Panc1 (cell line): ENCODE results near the gene THAP12. TPM values are rescaled to one million over a fixed set of nuclear protein-coding genes. Genes with fewer than 3 reads are reported as not detected.

Experiments used
- ATAC-seq: fragments of 200-7000 bp; cut with Tn5 transposase; 2 replicates; pipeline ENCODE4 v1.9.1; 2020; ENCODE audit warnings: mild to moderate bottlenecking, moderate library complexity
- BruUV-seq: library from RNA; stranded (reverse); fragments of 400-500 nt; replicated peaks from 2 replicates; lab custom pipeline; 2021; lab: Mats Ljungman, UMichigan
- CTCF ChIA-PET: fragments of 300-600 bp; sonication (Branson Sonifier 250); formaldehyde crosslinking; loops from one replicate; lab custom pipeline; 2022; ENCODE audit warnings: antibody characterized with exemption; lab: Charles Lee
- POLR2A ChIA-PET: fragments of 300-600 bp; sonication (Branson Sonifier 250); formaldehyde crosslinking; loops from one replicate; lab custom pipeline; 2022; ENCODE audit warnings: antibody characterized with exemption; lab: Charles Lee
- DNase-seq: peaks from one replicate; pipeline ENCODE4 v3.0.0-alpha.2; 2010; ENCODE audit warnings: low read depth, low spot score
- H3K27ac ChIP-seq: 2 replicates; pipeline ENCODE4 v1.5.1; 2011; ENCODE audit warnings: mild to moderate bottlenecking, low read length, inconsistent platforms
- H3K27me3 ChIP-seq: fragments of 200-500 bp; sonication (Bioruptor generic); 2 replicates; pipeline ENCODE4 v1.6.0; 2014; ENCODE audit warnings: low read length, inconsistent platforms; ENCODE audit not compliant: control insufficient read depth, insufficient read depth
- H3K36me3 ChIP-seq: fragments of 200-500 bp; sonication (Bioruptor generic); 2 replicates; pipeline ENCODE4 v1.5.1; 2014; ENCODE audit warnings: inconsistent platforms, mild to moderate bottlenecking, low read length, moderate library complexity; ENCODE audit not compliant: control insufficient read depth, insufficient read depth
- H3K4me1 ChIP-seq: 2 replicates; pipeline ENCODE4 v1.5.1; 2011; ENCODE audit warnings: inconsistent platforms, mild to moderate bottlenecking, low read length, moderate library complexity; ENCODE audit not compliant: control insufficient read depth, insufficient read depth
- H3K4me3 ChIP-seq, 2 experiments: 2 replicates each; pipeline ENCODE4 v1.5.1; 2011 to 2012; ENCODE audit warnings: low read depth in 2 of 2, low read length in 2 of 2, mild to moderate bottlenecking in 2 of 2, inconsistent platforms in 1 of 2, moderate library complexity in 1 of 2
- H3K9me3 ChIP-seq: fragments of 200-500 bp; sonication (Bioruptor generic); 2 replicates; pipeline ENCODE4 v1.5.1; 2014; ENCODE audit warnings: low read depth, mild to moderate bottlenecking, inconsistent platforms, low read length, moderate library complexity; ENCODE audit not compliant: control insufficient read depth, insufficient read depth
- POLR2AphosphoS5 ChIP-seq: IDR thresholded peaks from 2 replicates; pipeline ENCODE4 v1.6.1; 2012; ENCODE audit warnings: mild to moderate bottlenecking, low read depth, low read length, moderate library complexity
- TCF7L2 ChIP-seq: IDR thresholded peaks from 2 replicates; pipeline ENCODE4 v1.6.1; 2011; ENCODE audit warnings: mild to moderate bottlenecking, low read depth, low read length, inconsistent platforms
- in situ Hi-C: cut with HindIII; loops from 2 replicates; pipeline ENCODE4 v1.10.0; 2016; ENCODE audit warnings: low sequenced_read_pairs, low pct_unique_long_range_greater_than_20kb
- intact Hi-C: fragments of 100-400 bp; cut with micrococcal nuclease; formaldehyde crosslinking; loops from one replicate; pipeline ENCODE4 v1.10.0; 2022; ENCODE audit not compliant: unreplicated experiment
- total RNA-seq: library from RNA; stranded (reverse); gene quantifications from one replicate; pipeline ENCODE4 v1.2.1, GENCODE V29; 2021; ENCODE audit not compliant: unreplicated experiment
- TF ChIP-seq, protein P1 (sequence below), 2 experiments: IDR thresholded peaks; 2 replicates each; pipeline ENCODE4 v1.6.1; 2011 to 2012; ENCODE audit warnings: low read depth in 2 of 2, control low read depth in 1 of 2, low read length in 1 of 2, mild to moderate bottlenecking in 1 of 2, moderate library complexity in 1 of 2; ENCODE audit not compliant: insufficient read depth in 1 of 2
- TF ChIP-seq, protein P2 (sequence below): fragments of 450-650 bp; IDR thresholded peaks from 2 replicates; pipeline ENCODE4 v1.5.1; 2017; ENCODE audit warnings: mild to moderate bottlenecking

Gene THAP12
- total RNA-seq, 1 experiment from 2014 or later: 57.3 TPM

DNA sequence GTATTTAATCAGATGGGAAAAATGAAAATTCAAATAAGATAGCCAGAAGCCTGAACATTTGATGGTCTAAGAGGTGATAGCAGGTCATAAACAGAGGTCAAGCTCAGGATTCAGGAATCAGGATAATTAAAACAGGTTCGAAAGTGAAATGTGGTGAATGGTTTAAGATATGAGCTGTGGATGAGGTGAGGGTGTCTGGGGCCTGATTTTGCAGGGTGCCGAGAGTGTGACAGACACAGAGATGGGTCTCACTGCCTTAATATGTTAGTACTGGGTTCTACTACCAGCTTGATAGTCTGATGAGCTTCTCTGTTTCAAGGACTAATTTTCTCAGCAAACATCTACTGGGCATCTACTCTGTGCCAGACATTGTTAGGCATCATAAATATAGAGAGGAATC, 44.0 kb upstream of the THAP12 start:
- BruUV-seq: no TSS peak
- intact Hi-C loops (no loop called here), in situ Hi-C loops (no loop called here)
- no peak overlapping the region for H3K27ac ChIP-seq
- peaks cover 6% of the 10 kb centered on the region; the same call in 1 of the 2 replicates for H3K27me3 ChIP-seq
- no peak overlapping the region for H3K4me3 ChIP-seq
- ATAC-seq: no peak
- TF ChIP-seq, protein P1, sequence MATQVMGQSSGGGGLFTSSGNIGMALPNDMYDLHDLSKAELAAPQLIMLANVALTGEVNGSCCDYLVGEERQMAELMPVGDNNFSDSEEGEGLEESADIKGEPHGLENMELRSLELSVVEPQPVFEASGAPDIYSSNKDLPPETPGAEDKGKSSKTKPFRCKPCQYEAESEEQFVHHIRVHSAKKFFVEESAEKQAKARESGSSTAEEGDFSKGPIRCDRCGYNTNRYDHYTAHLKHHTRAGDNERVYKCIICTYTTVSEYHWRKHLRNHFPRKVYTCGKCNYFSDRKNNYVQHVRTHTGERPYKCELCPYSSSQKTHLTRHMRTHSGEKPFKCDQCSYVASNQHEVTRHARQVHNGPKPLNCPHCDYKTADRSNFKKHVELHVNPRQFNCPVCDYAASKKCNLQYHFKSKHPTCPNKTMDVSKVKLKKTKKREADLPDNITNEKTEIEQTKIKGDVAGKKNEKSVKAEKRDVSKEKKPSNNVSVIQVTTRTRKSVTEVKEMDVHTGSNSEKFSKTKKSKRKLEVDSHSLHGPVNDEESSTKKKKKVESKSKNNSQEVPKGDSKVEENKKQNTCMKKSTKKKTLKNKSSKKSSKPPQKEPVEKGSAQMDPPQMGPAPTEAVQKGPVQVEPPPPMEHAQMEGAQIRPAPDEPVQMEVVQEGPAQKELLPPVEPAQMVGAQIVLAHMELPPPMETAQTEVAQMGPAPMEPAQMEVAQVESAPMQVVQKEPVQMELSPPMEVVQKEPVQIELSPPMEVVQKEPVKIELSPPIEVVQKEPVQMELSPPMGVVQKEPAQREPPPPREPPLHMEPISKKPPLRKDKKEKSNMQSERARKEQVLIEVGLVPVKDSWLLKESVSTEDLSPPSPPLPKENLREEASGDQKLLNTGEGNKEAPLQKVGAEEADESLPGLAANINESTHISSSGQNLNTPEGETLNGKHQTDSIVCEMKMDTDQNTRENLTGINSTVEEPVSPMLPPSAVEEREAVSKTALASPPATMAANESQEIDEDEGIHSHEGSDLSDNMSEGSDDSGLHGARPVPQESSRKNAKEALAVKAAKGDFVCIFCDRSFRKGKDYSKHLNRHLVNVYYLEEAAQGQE (IDR thresholded peaks at IDR 0.05; ENCODE audit: insufficient read depth in 1 of 2, low read depth in 2 of 2, low read length in 1 of 2): no peak
- TF ChIP-seq POLR2AphosphoS5: no peak
- no peaks in the 10 kb centered on the region for H3K9me3 ChIP-seq
- H3K4me1 ChIP-seq: no peaks in the 10 kb centered on the region
- no peak for DNase-seq
- ChIA-PET CTCF (no interaction called here), POLR2A (interaction anchor here (0.6 kb wide), 1 partner anchor 11 kb away, joined by 3 read pairs; no protein-coding TSS in a partner anchor)
- no peaks in the 10 kb centered on the region for H3K36me3 ChIP-seq

DNA sequence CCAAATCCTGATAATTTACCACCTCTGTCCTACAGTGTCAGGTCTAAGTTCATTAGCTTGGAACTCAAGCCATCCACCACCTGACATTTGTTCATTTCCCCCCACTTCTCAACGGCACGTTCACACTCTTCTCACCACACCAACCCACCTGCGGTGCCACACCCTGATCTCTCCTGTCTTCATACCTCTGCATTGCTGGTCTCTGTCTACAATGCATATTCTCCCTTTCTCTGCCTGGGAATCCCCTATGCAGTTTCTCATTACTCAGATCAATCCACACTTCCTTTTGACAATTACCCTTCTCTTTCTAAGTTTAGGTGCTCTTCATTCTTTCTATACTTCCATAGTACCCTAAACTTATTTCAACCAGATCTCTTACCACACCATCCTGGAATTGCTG, 43.4 kb upstream of the THAP12 start:
- TF ChIP-seq, protein P1 (IDR thresholded peaks at IDR 0.05; ENCODE audit: insufficient read depth in 1 of 2, low read depth in 2 of 2, low read length in 1 of 2): no peak
- TF ChIP-seq POLR2AphosphoS5 (no peak), TCF7L2 (no peak)
- TF ChIP-seq, protein P2, sequence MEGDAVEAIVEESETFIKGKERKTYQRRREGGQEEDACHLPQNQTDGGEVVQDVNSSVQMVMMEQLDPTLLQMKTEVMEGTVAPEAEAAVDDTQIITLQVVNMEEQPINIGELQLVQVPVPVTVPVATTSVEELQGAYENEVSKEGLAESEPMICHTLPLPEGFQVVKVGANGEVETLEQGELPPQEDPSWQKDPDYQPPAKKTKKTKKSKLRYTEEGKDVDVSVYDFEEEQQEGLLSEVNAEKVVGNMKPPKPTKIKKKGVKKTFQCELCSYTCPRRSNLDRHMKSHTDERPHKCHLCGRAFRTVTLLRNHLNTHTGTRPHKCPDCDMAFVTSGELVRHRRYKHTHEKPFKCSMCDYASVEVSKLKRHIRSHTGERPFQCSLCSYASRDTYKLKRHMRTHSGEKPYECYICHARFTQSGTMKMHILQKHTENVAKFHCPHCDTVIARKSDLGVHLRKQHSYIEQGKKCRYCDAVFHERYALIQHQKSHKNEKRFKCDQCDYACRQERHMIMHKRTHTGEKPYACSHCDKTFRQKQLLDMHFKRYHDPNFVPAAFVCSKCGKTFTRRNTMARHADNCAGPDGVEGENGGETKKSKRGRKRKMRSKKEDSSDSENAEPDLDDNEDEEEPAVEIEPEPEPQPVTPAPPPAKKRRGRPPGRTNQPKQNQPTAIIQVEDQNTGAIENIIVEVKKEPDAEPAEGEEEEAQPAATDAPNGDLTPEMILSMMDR: no peak
- POLR2A ChIA-PET: no interaction called here

More for the DNA sequence above, 43.4 kb upstream of the THAP12 start:
- ATAC-seq (no peak), DNase-seq (no peak)
- CTCF ChIA-PET: no interaction called here
- no peaks in the 10 kb centered on the region for H3K36me3 ChIP-seq
- peaks cover 3% of the 10 kb centered on the region; the same call in 1 of the 2 replicates for H3K27me3 ChIP-seq
- no peak overlapping the region for H3K4me3 ChIP-seq
- intact Hi-C loops: no loop called here
- no peak overlapping the region for H3K27ac ChIP-seq
- no peaks in the 10 kb centered on the region for H3K4me1 ChIP-seq
- no TSS peak for BruUV-seq
- in situ Hi-C loops: no loop called here
- H3K9me3 ChIP-seq: no peaks in the 10 kb centered on the region
